Adrenal gland (tissue), 9 donors: ENCODE results near the gene MTCL3.

ENCODE experiments used
- DNase-seq, 7 donors: peaks; one replicate each; pipeline ENCODE4 v3.0.0-alpha.2; 2019 to 2020
- H3K27ac ChIP-seq, 5 donors: fragments of 200-600 bp; sonication (generic) in 4 of 5; 1 replicate in 3 of 5; 2 replicates in 2 of 5; pipeline versions ENCODE4 v1.5.1 to v1.8.0; 2016 to 2020; ENCODE audit warnings: mild to moderate bottlenecking in 1 of 5
- H3K27me3 ChIP-seq: fragments of 200-600 bp; 2 replicates; pipeline ENCODE4 v1.8.0; 2021
- H3K36me3 ChIP-seq, 2 donors: fragments of 200-600 bp; replicated peaks in 1 of 2; 1 replicate in 1 of 2; 2 replicates in 1 of 2; pipeline versions ENCODE4 v1.5.1 to v1.8.0; 2018 to 2022
- H3K4me1 ChIP-seq, 2 donors: fragments of 200-600 bp; replicated peaks in 1 of 2; 1 replicate in 1 of 2; 2 replicates in 1 of 2; pipeline versions ENCODE4 v1.5.1 to v1.8.0; 2018 to 2021
- H3K4me3 ChIP-seq, 4 donors: fragments of 200-600 bp; sonication (generic) in 3 of 4; one replicate each; pipeline ENCODE4 v1.5.1; 2016 to 2018
- H3K9me3 ChIP-seq, 3 donors: fragments of 200-600 bp; sonication (generic) in 1 of 3; replicated peaks in 1 of 3; 1 replicate in 2 of 3; 2 replicates in 1 of 3; pipeline versions ENCODE4 v1.5.1 to v1.8.0; 2016 to 2021
- CTCF ChIP-seq, 6 experiments: fragments of 450-650 bp in 4 of 6; fragments of 200-600 bp in 2 of 6; sonication (generic) in 1 of 6; IDR thresholded peaks; 1 replicate in 5 of 6; 2 replicates in 1 of 6; pipeline versions ENCODE4 v1.5.1 to v1.8.0; 2016 to 2021; ENCODE audit warnings: antibody characterized with exemption in 6 of 6, mild to moderate bottlenecking in 2 of 6, moderate library complexity in 1 of 6
- POLR2A ChIP-seq, 2 donors: fragments of 450-650 bp; IDR thresholded peaks; one replicate each; pipeline ENCODE4 v1.6.1; 2017; ENCODE audit warnings: antibody characterized with exemption in 2 of 2, mild to moderate bottlenecking in 2 of 2, moderate library complexity in 1 of 2
- WGBS, 4 donors: extraction: QIAGEN DNeasy Blood & Tissue Kit in 2 of 4; methylation state at CpG; one replicate each; pipeline versions ENCODE4 v1.1.5 to v1.1.7; 2013 to 2017; 5-methylcytosine and 5-hydroxymethylcytosine counted together
- intact Hi-C, 2 donors: fragments of 100-400 bp; cut with DNase I; formaldehyde crosslinking; loops; one replicate each; pipeline versions ENCODE4 v1.14.1 to v1.15.0; 2022 to 2023
- donor health status: healthy with polysubstance abuse.
- donor health status: Bipolar disorder and iron deficiency.
- donor health status: DM: yes; HTN: yes; CAD: no.
- donor health status: DM: no; HTN: no; CAD: no.
- donor health status: DM: no; HTN: no; CAD: no.

Gene MTCL3

GRCh38 chr6:127481111-127481510 is 38.0 kb downstream of the MTCL3 start:
- intact Hi-C loops: no loop called here
- Histone ChIP-seq H3K9me3 (no peaks in the 10 kb centered on the region), H3K27ac (peak overlapping the region in 1 of 5 donors; percentile 39), H3K4me3 (no peak overlapping the region), H3K36me3 (no peaks in the 10 kb centered on the region), H3K27me3 (no peaks in the 10 kb centered on the region), H3K4me1 (peaks cover 4 to 34% of the 10 kb centered on the region in 2 donors)
- 44 to 50% (median 46%) methylated on average over 2 of the region's 2 CpGs for WGBS, 4 donors
- no peak for TF ChIP-seq CTCF (IDR thresholded peaks at IDR 0.05)
- TF ChIP-seq POLR2A (IDR thresholded peaks at IDR 0.05): no peak
- no peak for DNase-seq

- TF ChIP-seq POLR2A (IDR thresholded peaks at IDR 0.05) (no peak), CTCF (IDR thresholded peaks at IDR 0.05) (no peak)
- WGBS, 4 donors: 75 to 88% (median 84%) methylated on average over 1 of the region's 1 CpG
- intact Hi-C loops: no loop called here
- H3K4me1 ChIP-seq: peaks cover 0 to 14% of the 10 kb centered on the region in 2 donors
- no peak overlapping the region for H3K4me3 ChIP-seq
- H3K27ac ChIP-seq: no peak overlapping the region
- no peak for DNase-seq
- no peaks in the 10 kb centered on the region for H3K27me3 ChIP-seq
- H3K9me3 ChIP-seq: no peaks in the 10 kb centered on the region
- H3K36me3 ChIP-seq: no peaks in the 10 kb centered on the region
Observed at GRCh38 chr6:127477658-127478057, 41.5 kb downstream of the MTCL3 start.

- Histone ChIP-seq H3K4me1 (no peaks in the 10 kb centered on the region), H3K27ac (no peak overlapping the region), H3K9me3 (no peaks in the 10 kb centered on the region), H3K27me3 (no peaks in the 10 kb centered on the region), H3K36me3 (no peaks in the 10 kb centered on the region), H3K4me3 (no peak overlapping the region)
- intact Hi-C loops: no loop called here
- TF ChIP-seq POLR2A (IDR thresholded peaks at IDR 0.05) (no peak), CTCF (IDR thresholded peaks at IDR 0.05) (no peak)
- WGBS, 4 donors: 86 to 93% (median 90%) methylated on average over 32 to 34 of the region's 34 CpGs
- no peak for DNase-seq
Observed at GRCh38 chr6:127475823-127476176, 43.3 kb downstream of the MTCL3 start.

GRCh38 chr6:127475135-127475822 is 43.9 kb downstream of the MTCL3 start:
- H3K36me3 ChIP-seq: no peaks in the 10 kb centered on the region
- no peaks in the 10 kb centered on the region for H3K9me3 ChIP-seq
- WGBS, 4 donors: 81 to 95% (median 88%) methylated on average over 68 to 87 of the region's 87 CpGs
- no peaks in the 10 kb centered on the region for H3K4me1 ChIP-seq
- TF ChIP-seq POLR2A (IDR thresholded peaks at IDR 0.05): no peak
- no peak for TF ChIP-seq CTCF (IDR thresholded peaks at IDR 0.05)
- H3K27ac ChIP-seq: no peak overlapping the region
- no peak overlapping the region for H3K4me3 ChIP-seq
- H3K27me3 ChIP-seq: no peaks in the 10 kb centered on the region
- no peak for DNase-seq
- intact Hi-C loops: no loop called here
